Left ventricle myocardium inferior (tissue), 1 donor: Measurements from ENCODE around the gene CCDC141. TPM values are rescaled to one million over a fixed set of nuclear protein-coding genes. Genes with fewer than 3 reads are reported as not detected.

Source experiments
- DNase-seq: peaks from one replicate; pipeline ENCODE4 v3.0.0-alpha.2; 2020
- H3K27ac ChIP-seq: fragments of 200-600 bp; replicated peaks from 2 replicates; pipeline ENCODE4 v1.8.0; 2021
- H3K27me3 ChIP-seq: fragments of 200-600 bp; 2 replicates; pipeline ENCODE4 v1.8.0; 2021; ENCODE audit warnings: low read depth
- H3K36me3 ChIP-seq: fragments of 200-600 bp; 2 replicates; pipeline ENCODE4 v1.8.0; 2021
- H3K4me1 ChIP-seq: fragments of 200-600 bp; 2 replicates; pipeline ENCODE4 v1.8.0; 2021
- H3K4me3 ChIP-seq: fragments of 200-600 bp; 2 replicates; pipeline ENCODE4 v1.8.0; 2021; ENCODE audit warnings: mild to moderate bottlenecking, moderate library complexity
- H3K9me3 ChIP-seq: fragments of 200-600 bp; replicated peaks from 2 replicates; pipeline ENCODE4 v1.8.0; 2021
- CTCF ChIP-seq: fragments of 200-600 bp; IDR thresholded peaks from 2 replicates; pipeline ENCODE4 v1.8.0; 2021; ENCODE audit warnings: antibody characterized with exemption, mild to moderate bottlenecking, borderline replicate concordance
- intact Hi-C: fragments of 100-400 bp; cut with micrococcal nuclease; formaldehyde crosslinking; loops from one replicate; pipeline ENCODE4 v1.11.0; 2022
- total RNA-seq: library from RNA; stranded (reverse); fragmentation: NEBNext Ultra II Directional; extraction: Animal tissue kit (Norgen Biotek cat#: 25700); gene quantifications from one replicate; pipeline ENCODE4 v1.2.1, GENCODE V29; 2021
- donor health status: DM: no; HTN: yes; CAD: no; lungs with severe emphysema.

The CCDC141 gene
- total RNA-seq, 1 donor from 2014 or later = 208 TPM

GRCh38 chr2:178980815-178981214 lies 69.1 kb downstream of the CCDC141 start:
- TF ChIP-seq CTCF = no peak
- no peak for DNase-seq
- H3K27me3 ChIP-seq = no peaks in the 10 kb centered on the region
- no peaks in the 10 kb centered on the region for H3K36me3 ChIP-seq
- H3K4me3 ChIP-seq = no peak overlapping the region
- no peaks in the 10 kb centered on the region for H3K4me1 ChIP-seq
- intact Hi-C loops = no loop called here
- H3K27ac ChIP-seq = no peak overlapping the region
- no peaks in the 10 kb centered on the region for H3K9me3 ChIP-seq

DNA sequence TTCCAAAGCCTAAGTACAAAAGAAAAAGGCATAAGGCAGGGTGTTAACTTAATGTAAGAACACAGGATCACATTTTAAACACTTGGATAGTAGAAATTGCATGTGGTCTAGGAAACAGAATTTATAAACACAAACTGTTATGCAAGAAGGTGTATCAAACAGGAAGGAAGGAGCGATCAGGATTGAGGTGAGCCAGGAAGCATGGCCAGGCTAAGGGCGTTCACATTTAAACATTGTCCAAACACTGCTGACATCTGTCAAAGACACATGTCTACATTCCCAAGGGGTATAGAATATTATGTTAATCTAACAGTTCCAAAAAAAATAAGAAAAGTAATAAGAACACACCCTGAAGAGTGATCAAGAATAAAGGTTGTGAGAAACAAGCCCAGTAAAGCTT lies 71.3 kb downstream of the CCDC141 start:
- Histone ChIP-seq H3K9me3 (no peaks in the 10 kb centered on the region), H3K4me1 (no peaks in the 10 kb centered on the region), H3K27ac (no peak overlapping the region), H3K36me3 (no peaks in the 10 kb centered on the region), H3K27me3 (no peaks in the 10 kb centered on the region), H3K4me3 (no peak overlapping the region)
- intact Hi-C loops = no loop called here
- TF ChIP-seq CTCF = no peak
- DNase-seq = no peak

GRCh38 chr2:178976351-178976750 lies 73.6 kb downstream of the CCDC141 start:
- Histone ChIP-seq H3K4me3 (no peak overlapping the region), H3K27me3 (no peaks in the 10 kb centered on the region), H3K27ac (no peak overlapping the region), H3K9me3 (no peaks in the 10 kb centered on the region), H3K4me1 (no peaks in the 10 kb centered on the region), H3K36me3 (peaks cover 3% of the 10 kb centered on the region)
- intact Hi-C loops = no loop called here
- TF ChIP-seq CTCF = no peak
- no peak for DNase-seq

DNA sequence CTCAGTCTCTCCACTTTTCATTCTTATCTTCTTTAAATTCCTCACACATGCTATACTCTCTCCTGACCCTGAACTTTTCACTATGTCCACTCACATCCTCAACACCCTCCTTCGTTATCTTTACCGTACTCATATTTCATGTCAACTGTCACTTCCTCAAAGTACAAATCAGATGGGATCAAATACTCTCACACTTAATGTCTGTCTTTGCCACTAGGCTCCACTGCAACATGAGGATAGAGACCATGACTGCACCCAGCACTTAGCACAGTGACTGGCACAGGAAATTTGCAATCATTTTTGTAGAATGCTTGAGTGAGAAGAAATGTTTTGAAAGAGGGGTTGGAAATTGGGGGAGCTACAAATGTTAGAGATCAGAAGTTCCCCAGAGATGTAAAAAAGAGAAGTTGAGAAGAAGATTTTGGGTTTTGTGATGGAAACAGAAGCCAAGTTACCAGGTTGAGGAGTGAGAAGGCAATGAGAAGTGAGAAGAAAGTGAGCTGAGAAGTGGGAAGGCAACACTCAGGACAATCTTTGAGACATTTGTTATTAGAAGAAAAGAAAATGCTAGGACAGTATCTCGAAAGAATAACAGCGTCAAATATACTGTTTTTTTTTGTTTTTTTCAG lies 87.0 kb downstream of the CCDC141 start:
- H3K36me3 ChIP-seq = peaks cover 12% of the 10 kb centered on the region
- intact Hi-C loops = no loop called here
- no peak for DNase-seq
- H3K27me3 ChIP-seq = no peaks in the 10 kb centered on the region
- TF ChIP-seq CTCF = no peak
- H3K27ac ChIP-seq = no peak overlapping the region
- H3K4me1 ChIP-seq = peaks cover 17% of the 10 kb centered on the region
- no peaks in the 10 kb centered on the region for H3K9me3 ChIP-seq
- H3K4me3 ChIP-seq = no peak overlapping the region

GRCh38 chr2:178962152-178962551 lies 87.8 kb downstream of the CCDC141 start:
- no peak for DNase-seq
- intact Hi-C loops = no loop called here
- TF ChIP-seq CTCF = no peak

More at GRCh38 chr2:178962152-178962551, 87.8 kb downstream of the CCDC141 start:
- Histone ChIP-seq H3K4me1 (peaks cover 17% of the 10 kb centered on the region), H3K4me3 (no peak overlapping the region), H3K36me3 (peaks cover 12% of the 10 kb centered on the region), H3K27me3 (no peaks in the 10 kb centered on the region), H3K9me3 (no peaks in the 10 kb centered on the region), H3K27ac (no peak overlapping the region)
